GM08714 (cell line): Measurements from ENCODE around the gene FBXL22.

Source experiments
- H3K4me3 ChIP-seq: fragments of 200-500 bp; sonication (Bioruptor generic); 2 replicates; pipeline ENCODE4 v1.5.1; 2014; ENCODE audit warnings: mild to moderate bottlenecking, low read length, inconsistent platforms
- ZNF274 ChIP-seq: IDR thresholded peaks from 2 replicates; pipeline ENCODE4 v1.6.1; 2012; ENCODE audit warnings: mild to moderate bottlenecking, low read depth, low read length

The FBXL22 gene, protein sequence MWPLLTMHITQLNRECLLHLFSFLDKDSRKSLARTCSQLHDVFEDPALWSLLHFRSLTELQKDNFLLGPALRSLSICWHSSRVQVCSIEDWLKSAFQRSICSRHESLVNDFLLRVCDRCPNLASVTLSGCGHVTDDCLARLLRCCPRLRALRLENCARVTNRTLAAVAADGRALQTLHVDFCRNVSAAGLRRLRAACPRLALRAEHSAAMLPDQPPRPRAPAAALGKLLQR

DNA sequence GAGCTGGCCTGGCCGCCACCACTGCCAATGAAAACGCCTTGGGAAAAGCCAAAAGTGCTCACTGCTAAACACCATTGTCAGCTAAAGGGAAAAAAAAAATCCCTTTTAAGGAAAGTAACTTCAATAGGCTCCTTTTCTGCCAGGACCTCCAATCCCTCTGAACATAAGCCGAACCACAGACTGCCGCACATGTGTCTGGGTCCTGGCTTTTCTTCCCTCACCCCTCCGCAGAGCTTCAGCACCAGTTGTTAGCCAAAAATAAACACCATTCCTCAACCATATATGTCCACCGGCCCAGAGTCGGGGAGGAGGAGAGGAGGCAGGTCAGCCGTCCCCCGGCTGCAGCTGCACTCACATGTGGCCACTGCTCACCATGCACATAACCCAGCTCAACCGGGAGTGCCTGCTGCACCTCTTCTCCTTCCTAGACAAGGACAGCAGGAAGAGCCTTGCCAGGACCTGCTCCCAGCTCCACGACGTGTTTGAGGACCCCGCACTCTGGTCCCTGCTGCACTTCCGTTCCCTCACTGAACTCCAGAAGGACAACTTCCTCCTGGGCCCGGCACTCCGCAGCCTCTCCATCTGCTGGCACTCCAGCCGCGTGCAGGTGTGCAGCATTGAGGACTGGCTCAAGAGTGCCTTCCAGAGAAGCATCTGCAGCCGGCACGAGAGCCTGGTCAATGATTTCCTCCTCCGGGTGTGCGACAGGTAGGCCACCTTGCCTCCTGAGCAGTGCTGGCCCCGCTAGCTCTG, at the start of gene FBXL22:
TSS of gene FBXL22 (plus strand) at position 350 of the 753 bp plus-strand sequence. CDS start at position 356, 6 bp downstream.
- no peak for TF ChIP-seq ZNF274
- H3K4me3 ChIP-seq: no peak within 1 kb of the TSS

- no peak overlapping the region for H3K4me3 ChIP-seq
- TF ChIP-seq ZNF274: no peak
These were observed 45.8 kb upstream of the FBXL22 start for GRCh38 chr15:63551400-63551799.

GRCh38 chr15:63553388-63553791, 43.8 kb upstream of the FBXL22 start:
- H3K4me3 ChIP-seq: no peak overlapping the region
- TF ChIP-seq ZNF274: no peak

DNA sequence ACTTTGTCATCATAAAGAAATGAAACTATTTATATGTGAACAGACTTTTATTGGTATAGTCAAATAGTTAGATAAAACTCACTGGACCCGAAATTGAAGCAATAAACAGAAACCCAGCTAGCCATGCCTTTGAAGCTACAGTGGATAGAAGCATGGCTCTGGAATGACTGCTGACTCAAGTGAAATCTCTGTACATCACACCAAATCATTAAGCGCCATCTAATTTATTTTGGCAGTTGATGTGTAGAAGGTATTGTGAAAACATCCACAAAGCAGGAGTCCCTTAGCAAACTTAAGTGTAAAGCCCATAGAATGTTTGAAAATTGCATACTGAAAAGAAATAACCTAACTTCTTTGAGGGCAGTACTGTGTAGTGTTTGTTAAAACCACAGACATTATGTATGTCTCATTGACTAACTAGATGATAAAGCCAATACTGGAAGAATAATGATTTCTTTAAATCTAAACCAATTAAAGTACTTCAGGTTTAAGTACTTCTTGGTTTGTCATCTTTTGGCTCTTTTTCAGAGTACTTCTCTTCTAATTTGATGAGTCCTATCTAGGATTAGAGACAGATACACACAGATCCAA, 42.8 kb upstream of the FBXL22 start:
- TF ChIP-seq ZNF274: no peak
- no peak overlapping the region for H3K4me3 ChIP-seq

GRCh38 chr15:63555507-63555906, 41.7 kb upstream of the FBXL22 start:
- TF ChIP-seq ZNF274: no peak
- H3K4me3 ChIP-seq: no peak overlapping the region

DNA sequence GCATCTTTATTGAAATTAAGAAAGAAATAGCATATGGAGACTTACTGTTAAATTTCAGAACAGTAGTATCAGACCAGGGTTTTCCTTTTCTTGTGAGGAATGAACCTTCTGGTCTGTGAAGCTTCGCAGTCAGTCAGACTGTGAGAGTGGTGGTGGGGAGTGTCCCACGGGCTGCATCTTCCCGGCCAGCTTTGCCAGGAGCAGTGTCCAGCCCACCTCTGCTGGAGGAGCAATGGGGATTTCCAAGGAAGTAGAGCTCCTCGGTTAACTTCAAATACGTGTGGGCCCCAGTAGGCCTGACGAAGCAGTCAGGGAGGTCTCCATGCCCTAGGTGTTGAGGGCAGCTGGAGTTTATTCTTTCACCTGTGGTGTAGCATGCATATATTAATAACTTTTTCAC, 40.9 kb upstream of the FBXL22 start:
- TF ChIP-seq ZNF274: no peak
- H3K4me3 ChIP-seq: no peak overlapping the region

- H3K4me3 ChIP-seq: no peak overlapping the region
- TF ChIP-seq ZNF274: no peak
These were observed 40.5 kb upstream of the FBXL22 start for GRCh38 chr15:63556736-63557135.

DNA sequence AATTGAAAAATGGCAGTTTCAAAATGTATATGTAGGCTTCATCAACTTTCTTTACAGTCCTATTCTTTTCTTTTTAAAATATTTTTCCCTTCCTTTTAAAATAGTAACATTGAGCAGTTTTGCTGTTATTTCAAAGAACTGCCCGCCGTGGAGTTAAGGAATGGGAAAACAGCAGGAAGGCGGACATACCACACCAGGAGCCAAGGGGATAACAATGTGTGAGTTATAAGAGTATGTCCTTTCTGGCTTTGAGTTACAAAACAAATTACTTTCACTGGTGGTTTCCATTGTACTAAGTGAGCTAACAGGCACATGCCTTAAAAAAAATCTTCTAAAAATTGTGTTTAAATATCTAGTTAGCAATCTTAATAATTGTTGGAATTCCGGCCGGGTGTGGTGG, 37.4 kb upstream of the FBXL22 start:
- TF ChIP-seq ZNF274: no peak
- no peak overlapping the region for H3K4me3 ChIP-seq

DNA sequence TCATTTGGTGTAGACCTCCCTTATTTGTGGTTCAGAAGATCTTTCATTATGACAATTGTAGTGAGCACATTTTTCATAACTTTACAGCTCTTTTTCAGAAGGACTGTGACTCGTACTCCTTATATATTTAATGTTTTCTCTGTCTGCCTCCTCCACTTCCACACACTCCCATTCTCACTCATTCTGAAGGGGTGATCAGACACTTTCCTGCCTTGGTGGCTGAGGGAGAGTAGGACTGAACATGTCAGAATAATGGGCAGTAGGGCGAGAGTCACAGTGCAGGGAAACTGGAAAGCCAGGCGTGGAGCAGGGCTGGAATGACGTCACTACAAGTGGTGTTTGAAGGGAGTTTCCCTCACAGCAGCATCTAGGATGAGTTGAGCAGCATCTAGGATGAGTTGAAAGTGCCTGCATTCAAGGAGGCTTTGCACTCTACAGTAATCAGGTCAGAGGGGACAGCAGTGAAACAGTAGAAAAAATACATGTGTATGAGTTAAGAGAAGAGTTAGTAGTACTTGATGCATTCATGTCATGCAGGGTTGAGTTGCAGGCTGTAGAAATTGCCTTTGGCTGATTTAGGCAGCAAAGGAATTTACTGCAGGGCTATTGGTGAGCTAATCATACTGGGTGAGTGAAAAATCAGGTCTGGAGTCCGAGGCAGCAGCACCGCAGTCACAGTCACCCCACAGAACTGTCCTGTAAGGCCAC, 36.3 kb upstream of the FBXL22 start:
- no peak overlapping the region for H3K4me3 ChIP-seq
- no peak for TF ChIP-seq ZNF274

DNA sequence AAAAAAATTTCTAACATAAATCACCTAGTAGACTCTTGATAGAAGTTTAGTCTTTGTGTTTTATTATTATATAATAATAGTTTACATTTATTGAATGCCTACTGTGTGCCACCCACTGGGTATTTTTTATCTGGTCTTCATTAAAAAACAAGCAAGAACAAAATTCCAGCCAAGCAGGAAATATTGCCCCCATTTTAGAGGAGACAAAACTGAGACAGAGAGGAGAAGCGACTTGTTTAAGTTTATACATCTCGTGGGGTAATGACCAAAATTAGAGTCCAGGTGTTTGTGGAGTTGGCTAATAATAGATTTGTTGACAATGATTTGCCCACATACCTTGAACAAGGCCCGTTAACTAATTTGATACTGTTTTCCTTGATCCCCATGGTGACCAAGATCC, 33.1 kb upstream of the FBXL22 start:
- TF ChIP-seq ZNF274: no peak
- no peak overlapping the region for H3K4me3 ChIP-seq

- H3K4me3 ChIP-seq: no peak overlapping the region
- no peak for TF ChIP-seq ZNF274
These were observed 31.5 kb upstream of the FBXL22 start for GRCh38 chr15:63565536-63566186.

GRCh38 chr15:63572749-63573464, 24.3 kb upstream of the FBXL22 start:
- no peak for TF ChIP-seq ZNF274
- no peak overlapping the region for H3K4me3 ChIP-seq

GRCh38 chr15:63573533-63573932, 23.7 kb upstream of the FBXL22 start:
- H3K4me3 ChIP-seq: no peak overlapping the region
- TF ChIP-seq ZNF274: no peak

- H3K4me3 ChIP-seq: no peak overlapping the region
- no peak for TF ChIP-seq ZNF274
These were observed 21.9 kb upstream of the FBXL22 start for GRCh38 chr15:63575312-63575711.

DNA sequence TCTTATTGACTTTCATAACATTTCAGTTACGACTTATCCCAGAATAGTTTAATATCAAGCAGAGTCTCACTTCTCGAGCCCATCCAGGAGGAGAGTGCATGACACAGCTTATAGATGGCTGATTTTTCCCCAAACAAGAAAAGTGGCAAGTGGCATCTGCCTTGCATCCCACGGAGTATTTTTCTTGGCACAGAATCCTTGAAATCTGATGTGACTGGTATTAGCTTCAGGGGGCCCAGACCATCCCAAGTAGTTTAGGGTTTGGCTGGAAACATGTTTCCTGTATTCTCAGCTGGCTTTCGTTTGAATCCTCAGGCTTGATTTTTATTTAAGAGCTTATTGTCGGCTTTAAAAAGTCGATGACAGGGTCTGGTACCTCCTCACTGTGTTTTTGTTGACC, 20.7 kb upstream of the FBXL22 start:
- no peak overlapping the region for H3K4me3 ChIP-seq
- TF ChIP-seq ZNF274: no peak
